IMR-90 (cell line): ENCODE results near the gene UBE2N. TPM values are rescaled to one million over a fixed set of nuclear protein-coding genes. Genes with fewer than 3 reads are reported as not detected.

ENCODE experiments used
- ATAC-seq: fragments of 200-7000 bp; cut with Tn5 transposase; 2 replicates; pipeline ENCODE4 v1.9.1; 2020; ENCODE audit warnings: low read depth, mild to moderate bottlenecking, moderate library complexity
- BruUV-seq: library from RNA; stranded (reverse); fragments of 400-500 nt; replicated peaks from 2 replicates; lab custom pipeline; 2021; lab: Mats Ljungman, UMichigan
- CTCF ChIA-PET: fragments of 300-600 bp; formaldehyde crosslinking; extraction: SDS; loops from one replicate; lab custom pipeline; 2021; ENCODE audit warnings: antibody characterized with exemption; lab: Yijun Ruan, JAX
- POLR2A ChIA-PET: fragments of 300-600 bp; sonication (Branson Sonifier 250); formaldehyde crosslinking; loops from one replicate; lab custom pipeline; 2022; ENCODE audit warnings: antibody characterized with exemption; ENCODE audit not compliant: unreplicated experiment; lab: Charles Lee
- DNase-seq: peaks from one replicate; pipeline ENCODE4 v3.0.0; 2013
- H2AFZ ChIP-seq: replicated peaks from 2 replicates; pipeline ENCODE3; 2013; ENCODE audit warnings: low read length, mild to moderate bottlenecking; ENCODE audit not compliant: poor library complexity
- H2AK5ac ChIP-seq: 2 replicates; pipeline ENCODE4 v1.6.1; 2013; ENCODE audit warnings: low read depth, low read length, inconsistent platforms
- H2AK9ac ChIP-seq: replicated peaks from 2 replicates; pipeline ENCODE3; 2013; ENCODE audit warnings: mild to moderate bottlenecking, low read depth, low read length, moderate library complexity; ENCODE audit not compliant: poor library complexity
- H2BK120ac ChIP-seq: 2 replicates; pipeline ENCODE4 v1.6.1; 2013; ENCODE audit warnings: low read depth, low read length, inconsistent platforms
- H2BK15ac ChIP-seq: 3 replicates; pipeline ENCODE4 v1.6.1; 2013; ENCODE audit warnings: low read depth, low read length, inconsistent platforms
- H2BK20ac ChIP-seq: 2 replicates; pipeline ENCODE4 v1.6.1; 2013; ENCODE audit warnings: low read depth, mild to moderate bottlenecking, inconsistent platforms, low read length, moderate library complexity
- H2BK5ac ChIP-seq: 2 replicates; pipeline ENCODE4 v1.6.1; 2013; ENCODE audit warnings: mild to moderate bottlenecking, low read depth, low read length, inconsistent platforms; ENCODE audit not compliant: poor library complexity, severe bottlenecking
- H3K14ac ChIP-seq: replicated peaks from 2 replicates; pipeline ENCODE4 v1.6.1; 2013; ENCODE audit warnings: low read depth, low read length, inconsistent platforms
- H3K18ac ChIP-seq: 2 replicates; pipeline ENCODE4 v1.6.1; 2013; ENCODE audit warnings: low read depth, low read length, control low read depth
- H3K23ac ChIP-seq: 2 replicates; pipeline ENCODE4 v1.6.1; 2013; ENCODE audit warnings: low read depth, low read length, inconsistent platforms
- H3K27ac ChIP-seq: 2 replicates; pipeline ENCODE4 v1.5.1; 2013; ENCODE audit warnings: mild to moderate bottlenecking, control low read depth, low read length; ENCODE audit not compliant: insufficient read depth
- H3K27me3 ChIP-seq: 2 replicates; pipeline ENCODE4 v1.6.1; 2013; ENCODE audit warnings: low read length; ENCODE audit not compliant: control insufficient read depth, insufficient read depth
- H3K36me3 ChIP-seq: 2 replicates; pipeline ENCODE4 v1.6.1; 2013; ENCODE audit warnings: low read length, mixed read lengths; ENCODE audit not compliant: control insufficient read depth, insufficient read depth
- H3K4ac ChIP-seq: 2 replicates; pipeline ENCODE4 v1.6.1; 2013; ENCODE audit warnings: low read depth, low read length, inconsistent platforms
- H3K4me1 ChIP-seq: 2 replicates; pipeline ENCODE4 v1.6.1; 2013; ENCODE audit warnings: low read length, mixed read lengths; ENCODE audit not compliant: control insufficient read depth, insufficient read depth
- H3K4me2 ChIP-seq: 2 replicates; pipeline ENCODE4 v1.6.1; 2013; ENCODE audit warnings: low read depth, mild to moderate bottlenecking, control low read depth, low read length, moderate library complexity
- H3K4me3 ChIP-seq: 2 replicates; pipeline ENCODE4 v1.5.1; 2013; ENCODE audit warnings: low read depth, mild to moderate bottlenecking, control low read depth, low read length, moderate library complexity; ENCODE audit not compliant: insufficient read depth
- H3K56ac ChIP-seq: 2 replicates; pipeline ENCODE4 v1.6.1; 2013; ENCODE audit warnings: low read length, inconsistent platforms; ENCODE audit not compliant: insufficient read depth; ENCODE audit errors: extremely low read depth
- H3K79me1 ChIP-seq, 2 experiments: 2 replicates each; pipeline ENCODE4 v1.6.1; 2013; ENCODE audit warnings: low read length in 2 of 2, inconsistent platforms in 1 of 2, low read depth in 1 of 2
- H3K9ac ChIP-seq: 2 replicates; pipeline ENCODE4 v1.6.1; 2013; ENCODE audit warnings: low read depth, low read length, control low read depth
- H3K9me1 ChIP-seq: 2 replicates; pipeline ENCODE4 v1.6.1; 2013; ENCODE audit warnings: low read length, inconsistent platforms; ENCODE audit not compliant: insufficient read depth
- H3K9me3 ChIP-seq: 2 replicates; pipeline ENCODE4 v1.6.1; 2013; ENCODE audit warnings: low read length; ENCODE audit not compliant: control insufficient read depth, insufficient read depth
- H4K20me1 ChIP-seq: 2 replicates; pipeline ENCODE4 v1.6.1; 2013; ENCODE audit warnings: low read length, inconsistent platforms; ENCODE audit not compliant: insufficient read depth
- H4K5ac ChIP-seq: 2 replicates; pipeline ENCODE4 v1.6.1; 2013; ENCODE audit warnings: mild to moderate bottlenecking, low read depth, low read length, control low read depth
- H4K8ac ChIP-seq, 2 experiments: 2 replicates each; pipeline ENCODE4 v1.6.1; 2013; ENCODE audit warnings: low read depth in 2 of 2, low read length in 2 of 2, control low read depth in 1 of 2, inconsistent platforms in 1 of 2
- H4K91ac ChIP-seq: 2 replicates; pipeline ENCODE4 v1.6.1; 2013; ENCODE audit warnings: low read depth, low read length, inconsistent platforms; ENCODE audit not compliant: insufficient read depth
- CEBPB ChIP-seq: IDR thresholded peaks from 2 replicates; pipeline ENCODE4 v1.6.1; 2012; ENCODE audit warnings: low read depth, low read length, improper control_type of control experiment
- CHD1 ChIP-seq: IDR thresholded peaks from 2 replicates; pipeline ENCODE4 v1.6.1; 2012; ENCODE audit warnings: low read depth, low read length, improper control_type of control experiment
- ELK1 ChIP-seq: fragments of 150-350 bp; IDR thresholded peaks from 2 replicates; pipeline ENCODE4 v1.6.1; 2016; ENCODE audit warnings: low read depth, mild to moderate bottlenecking, low read length, moderate library complexity, borderline replicate concordance
- FOS ChIP-seq: fragments of 150-350 bp; IDR thresholded peaks from 2 replicates; pipeline ENCODE4 v1.6.1; 2016; ENCODE audit warnings: low read depth, low read length
- MAFK ChIP-seq: IDR thresholded peaks from 2 replicates; pipeline ENCODE4 v1.6.1; 2012; ENCODE audit warnings: low read depth, low read length, improper control_type of control experiment
- NFE2L2 ChIP-seq: fragments of 150-350 bp; IDR thresholded peaks from 2 replicates; pipeline ENCODE4 v1.6.1; 2016; ENCODE audit warnings: low read depth, mild to moderate bottlenecking, low read length
- POLR2A ChIP-seq: IDR thresholded peaks from 2 replicates; pipeline ENCODE4 v1.6.1; 2012; ENCODE audit warnings: mild to moderate bottlenecking, low read depth, low read length
- RAD21 ChIP-seq: IDR thresholded peaks from 2 replicates; pipeline ENCODE4 v1.6.1; 2012; ENCODE audit warnings: low read length, improper control_type of control experiment
- USF2 ChIP-seq: fragments of 150-350 bp; IDR thresholded peaks from 2 replicates; pipeline ENCODE4 v1.6.1; 2017; ENCODE audit warnings: mild to moderate bottlenecking, antibody characterized with exemption, low read length, low read depth
- WGBS, 2 experiments: methylation state at CpG; one replicate each; pipeline versions ENCODE4 v1.1.5 to v1.1.7; 2013; ENCODE audit warnings: missing lambda C conversion rate in 2 of 2; ENCODE audit not compliant: insufficient read length in 1 of 2; ENCODE audit errors: extremely low coverage in 2 of 2; 5-methylcytosine and 5-hydroxymethylcytosine counted together
- dilution Hi-C: fragments of 300-500 bp; cut with HindIII; formaldehyde crosslinking; loops from one replicate; pipeline ENCODE4 v1.14.3; 2018; ENCODE audit warnings: low sequenced_read_pairs; ENCODE audit not compliant: unreplicated experiment
- in situ Hi-C: fragments of 300-500 bp; cut with MboI; formaldehyde crosslinking; loops from 3 replicates; pipeline ENCODE4 v1.14.3; 2019; ENCODE audit warnings: low sequenced_read_pairs, inconsistent platforms, mixed read lengths
- intact Hi-C: fragments of 100-400 bp; cut with micrococcal nuclease; formaldehyde crosslinking; loops from 2 replicates; pipeline ENCODE4 v1.10.0; 2022
- polyA plus RNA-seq, 3 experiments: library from polyadenylated mRNA; depleted of rRNA; stranded (reverse); fragments of >200 nt; gene quantifications; 2 replicates each; pipeline ENCODE4 v1.2.3, GENCODE V29; 2012; ENCODE audit warnings: low replicate concordance in 1 of 3
- total RNA-seq: library from RNA; depleted of rRNA; stranded (reverse); fragments of >200 nt; gene quantifications from 2 replicates; pipeline ENCODE4 v1.2.3, GENCODE V29; 2012

Gene UBE2N
- total and polyA plus RNA-seq, 2 of the 4 experiments (the other 2 are of a cell fraction): 64.5 to 103 TPM

- no TSS peak for BruUV-seq
- CTCF ChIA-PET: interaction anchor here (0.6 kb wide), 1 partner anchor 236 kb away, joined by 4 read pairs; no protein-coding TSS in a partner anchor
Observed at GRCh38 chr12:93390549-93391297, 51.0 kb downstream of the UBE2N start.

More at GRCh38 chr12:93390549-93391297, 51.0 kb downstream of the UBE2N start:
- H3K56ac ChIP-seq: no peak overlapping the region
- intact Hi-C loops: no loop called here
- H4K8ac ChIP-seq: no peak overlapping the region
- no peak overlapping the region for H2BK15ac ChIP-seq
- POLR2A ChIA-PET: no interaction called here
- no peak overlapping the region for H2AK5ac ChIP-seq
- no peak overlapping the region; the same call in 1 of the 2 replicates for H3K14ac ChIP-seq
- H3K27ac ChIP-seq: no peak overlapping the region
- H4K91ac ChIP-seq: no peak overlapping the region
- H3K36me3 ChIP-seq: peaks cover 8% of the 10 kb centered on the region; the same call in 1 of the 2 replicates
- H3K4me1 ChIP-seq: peaks cover 6% of the 10 kb centered on the region
- no peak overlapping the region for H2BK20ac ChIP-seq
- H3K27me3 ChIP-seq: no peaks in the 10 kb centered on the region
- H2BK120ac ChIP-seq: no peak overlapping the region
- peaks cover 13% of the 10 kb centered on the region for H3K9me1 ChIP-seq
- peak overlapping the region; percentile 12 for H2BK5ac ChIP-seq
- H3K79me1 ChIP-seq: peaks cover 5 to 66% of the 10 kb centered on the region in 2 experiments; a peak in 3 of 4 replicates
- in situ Hi-C loops: no loop called here
- ATAC-seq (no peak), DNase-seq (no peak)
- H2AK9ac ChIP-seq: no peak overlapping the region
- peaks cover 47% of the 10 kb centered on the region for H4K20me1 ChIP-seq
- no peak overlapping the region; the same call in 1 of the 2 replicates for H3K4ac ChIP-seq
- no peaks in the 10 kb centered on the region for H3K9me3 ChIP-seq
- H3K23ac ChIP-seq: no peak overlapping the region; the same call in 1 of the 2 replicates
- dilution Hi-C loops: loop anchor here (25.0 kb wide), 1 partner anchor 403 kb away; no protein-coding TSS in a partner anchor
- no peak overlapping the region for H3K4me3 ChIP-seq
- H2AFZ ChIP-seq: no peak overlapping the region
- no peak overlapping the region for H3K9ac ChIP-seq
- no peak overlapping the region for H3K4me2 ChIP-seq
- WGBS, 2 experiments: no CpG with 5 or more reads among the region's 5 CpGs
- no peak for TF ChIP-seq RAD21
- TF ChIP-seq USF2: no peak
- no peak for TF ChIP-seq CEBPB
- no peak for TF ChIP-seq CHD1
- TF ChIP-seq NFE2L2: no peak
- no peak for TF ChIP-seq FOS
- no peak for TF ChIP-seq MAFK
- TF ChIP-seq ELK1: no peak
- no peak for TF ChIP-seq POLR2A
- H4K5ac ChIP-seq: no peak overlapping the region
- H3K18ac ChIP-seq: no peak overlapping the region
